Natural killer cell (primary cell): ENCODE results near the gene TBR1. TPM values are rescaled to one million over a fixed set of nuclear protein-coding genes. Genes with fewer than 3 reads are reported as not detected.

Experiments
- ATAC-seq, 3 donors: fragments of 150-1000 bp in 2 of 3; fragments of 200-7000 bp in 1 of 3; cut with Tn5 transposase; 1 replicate in 1 of 3; 2 replicates in 2 of 3; pipeline ENCODE4 v1.10.0; 2021; ENCODE audit warnings: mild to moderate bottlenecking in 2 of 3, moderate library complexity in 2 of 3
- DNase-seq, 2 donors: peaks; one replicate each; pipeline versions ENCODE4 v3.0.0 to v3.0.0-alpha.2; 2013 to 2021; ENCODE audit warnings: mixed read lengths in 1 of 2
- H3K27ac ChIP-seq: one replicate; pipeline ENCODE4 v1.5.1; 2013; ENCODE audit warnings: mild to moderate bottlenecking, low read length
- H3K27me3 ChIP-seq: one replicate; pipeline ENCODE4 v1.6.1; 2013; ENCODE audit warnings: low read length; ENCODE audit not compliant: control insufficient read depth, insufficient read depth
- H3K36me3 ChIP-seq: one replicate; pipeline ENCODE4 v1.6.1; 2013; ENCODE audit warnings: low read length; ENCODE audit not compliant: control insufficient read depth, insufficient read depth
- H3K4me1 ChIP-seq: one replicate; pipeline ENCODE4 v1.6.1; 2013; ENCODE audit warnings: low read length; ENCODE audit not compliant: control insufficient read depth, insufficient read depth
- H3K4me3 ChIP-seq: one replicate; pipeline ENCODE4 v1.5.1; 2013; ENCODE audit warnings: low read length
- H3K9me3 ChIP-seq: one replicate; pipeline ENCODE4 v1.6.1; 2013; ENCODE audit warnings: low read length; ENCODE audit not compliant: control insufficient read depth, insufficient read depth
- H3K27ac Mint-ChIP-seq, 2 donors: one replicate each; pipeline ENCODE4 v1.8.0; 2022; ENCODE audit warnings: mild to moderate bottlenecking in 2 of 2, mixed read lengths in 2 of 2, moderate library complexity in 1 of 2
- H3K27me3 Mint-ChIP-seq, 2 donors: one replicate each; pipeline ENCODE4 v1.8.0; 2022; ENCODE audit warnings: low read depth in 2 of 2, mixed read lengths in 2 of 2
- H3K36me3 Mint-ChIP-seq: one replicate; pipeline ENCODE4 v1.8.0; 2022; ENCODE audit warnings: mixed read lengths
- H3K4me1 Mint-ChIP-seq, 2 donors: one replicate each; pipeline ENCODE4 v1.8.0; 2022; ENCODE audit warnings: mixed read lengths in 2 of 2
- H3K4me3 Mint-ChIP-seq: one replicate; pipeline ENCODE4 v1.8.0; 2022; ENCODE audit warnings: mild to moderate bottlenecking, moderate library complexity, mixed read lengths
- H3K9me3 Mint-ChIP-seq, 2 donors: one replicate each; pipeline ENCODE4 v1.8.0; 2022; ENCODE audit warnings: mixed read lengths in 2 of 2
- WGBS: methylation state at CpG from one replicate; pipeline ENCODE4 v1.1.7; 2013; ENCODE audit warnings: missing lambda C conversion rate; ENCODE audit not compliant: insufficient coverage; 5-methylcytosine and 5-hydroxymethylcytosine counted together
- intact Hi-C: fragments of 100-400 bp; cut with micrococcal nuclease; formaldehyde crosslinking; loops from one replicate; pipeline ENCODE4 v1.14.2; 2022
- total RNA-seq, 4 donors: library from RNA; stranded (reverse); fragments of 120-200 nt in 1 of 4; gene quantifications; one replicate each; pipeline versions ENCODE4 v1.2.3 to v1.2.4, GENCODE V29; 2013 to 2022
- TF ChIP-seq, protein P1 (sequence below): fragments of 200-600 bp; IDR thresholded peaks from one replicate; pipeline ENCODE4 v1.8.0; 2022; ENCODE audit warnings: antibody characterized with exemption

TBR1 gene
- total RNA-seq, 3 donors from 2014 or later (not counting 1 experiment from before 2014, with no cell fraction given): not detected

DNA sequence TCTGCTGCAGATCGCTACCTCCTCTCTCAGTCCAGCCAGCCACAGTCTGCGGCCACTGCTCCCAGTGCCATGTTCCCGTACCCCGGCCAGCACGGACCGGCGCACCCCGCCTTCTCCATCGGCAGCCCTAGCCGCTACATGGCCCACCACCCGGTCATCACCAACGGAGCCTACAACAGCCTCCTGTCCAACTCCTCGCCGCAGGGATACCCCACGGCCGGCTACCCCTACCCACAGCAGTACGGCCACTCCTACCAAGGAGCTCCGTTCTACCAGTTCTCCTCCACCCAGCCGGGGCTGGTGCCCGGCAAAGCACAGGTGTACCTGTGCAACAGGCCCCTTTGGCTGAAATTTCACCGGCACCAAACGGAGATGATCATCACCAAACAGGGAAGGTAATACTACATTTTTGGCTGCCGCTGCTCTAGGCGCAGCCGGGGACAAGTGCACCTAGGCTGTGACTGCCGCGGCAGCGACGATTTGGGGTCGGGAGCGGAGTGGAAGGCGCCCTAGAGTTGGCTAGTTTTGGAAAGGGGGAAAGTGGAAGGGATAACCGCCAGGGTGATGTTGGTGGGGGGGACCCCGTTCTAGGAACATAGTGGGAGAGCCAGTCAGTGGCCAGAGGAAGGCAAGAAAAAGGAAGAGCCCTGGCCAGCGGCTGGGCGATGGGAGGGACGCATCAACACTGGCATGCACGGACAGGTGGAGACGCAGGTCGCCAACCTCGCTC lies 776 bp downstream of the TBR1 start:
- Histone ChIP-seq H3K4me1 (peaks cover 40% of the 10 kb centered on the region), H3K36me3 (no peaks in the 10 kb centered on the region), H3K9me3 (no peaks in the 10 kb centered on the region), H3K27me3 (peaks cover 61% of the 10 kb centered on the region), H3K27ac (no peak overlapping the region), H3K4me3 (no peak overlapping the region)
- ATAC-seq: no peak
- Mint-ChIP-seq H3K4me3 (peak overlapping the region; percentile 49), H3K36me3 (no peaks in the 10 kb centered on the region), H3K9me3 (no peaks in the 10 kb centered on the region), H3K4me1 (peaks cover 37 to 50% of the 10 kb centered on the region in 2 donors), H3K27ac (no peak overlapping the region), H3K27me3 (peaks cover 66 to 80% of the 10 kb centered on the region in 2 donors)
- 10% methylated on average over 41 of the region's 41 CpGs for WGBS
- peak in 1 of 2 donors; percentile 17 for DNase-seq
- TF ChIP-seq, protein P1, sequence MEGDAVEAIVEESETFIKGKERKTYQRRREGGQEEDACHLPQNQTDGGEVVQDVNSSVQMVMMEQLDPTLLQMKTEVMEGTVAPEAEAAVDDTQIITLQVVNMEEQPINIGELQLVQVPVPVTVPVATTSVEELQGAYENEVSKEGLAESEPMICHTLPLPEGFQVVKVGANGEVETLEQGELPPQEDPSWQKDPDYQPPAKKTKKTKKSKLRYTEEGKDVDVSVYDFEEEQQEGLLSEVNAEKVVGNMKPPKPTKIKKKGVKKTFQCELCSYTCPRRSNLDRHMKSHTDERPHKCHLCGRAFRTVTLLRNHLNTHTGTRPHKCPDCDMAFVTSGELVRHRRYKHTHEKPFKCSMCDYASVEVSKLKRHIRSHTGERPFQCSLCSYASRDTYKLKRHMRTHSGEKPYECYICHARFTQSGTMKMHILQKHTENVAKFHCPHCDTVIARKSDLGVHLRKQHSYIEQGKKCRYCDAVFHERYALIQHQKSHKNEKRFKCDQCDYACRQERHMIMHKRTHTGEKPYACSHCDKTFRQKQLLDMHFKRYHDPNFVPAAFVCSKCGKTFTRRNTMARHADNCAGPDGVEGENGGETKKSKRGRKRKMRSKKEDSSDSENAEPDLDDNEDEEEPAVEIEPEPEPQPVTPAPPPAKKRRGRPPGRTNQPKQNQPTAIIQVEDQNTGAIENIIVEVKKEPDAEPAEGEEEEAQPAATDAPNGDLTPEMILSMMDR: no peak
- intact Hi-C loops: no loop called here

DNA sequence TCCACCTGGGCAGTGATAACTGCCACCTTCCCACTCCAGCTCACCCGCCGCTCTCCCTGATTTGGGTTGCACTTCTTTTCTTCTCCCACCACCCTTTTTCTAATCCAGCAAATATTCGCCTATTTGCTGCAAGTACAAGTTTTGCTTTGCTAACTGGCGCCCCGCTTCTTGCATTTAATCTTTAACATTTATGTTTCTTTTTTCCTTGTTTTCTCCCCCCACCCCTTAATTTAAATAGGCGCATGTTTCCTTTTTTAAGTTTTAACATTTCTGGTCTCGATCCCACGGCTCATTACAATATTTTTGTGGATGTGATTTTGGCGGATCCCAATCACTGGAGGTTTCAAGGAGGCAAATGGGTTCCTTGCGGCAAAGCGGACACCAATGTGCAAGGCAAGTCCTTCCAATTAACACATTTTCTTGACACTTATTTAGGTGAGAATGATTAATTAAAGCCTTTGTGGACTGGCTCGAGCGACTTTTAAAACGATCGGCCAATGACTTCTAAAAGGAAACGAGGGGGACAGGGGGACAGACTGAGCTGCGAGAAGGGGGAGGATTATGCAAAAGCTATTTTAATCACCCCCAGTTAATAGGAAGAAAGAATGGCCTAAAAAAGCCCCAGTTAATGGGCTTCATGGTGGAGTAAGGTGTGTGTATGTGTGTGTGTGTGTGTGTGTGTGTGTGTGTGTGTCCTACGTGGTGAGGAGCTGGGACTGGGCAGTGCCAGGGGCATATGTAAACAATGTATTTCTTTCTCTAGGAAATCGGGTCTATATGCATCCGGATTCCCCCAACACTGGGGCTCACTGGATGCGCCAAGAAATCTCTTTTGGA lies 1.6 kb downstream of the TBR1 start:
- no peak for ATAC-seq
- H3K27ac Mint-ChIP-seq: no peak overlapping the region
- H3K27me3 ChIP-seq: peaks cover 69% of the 10 kb centered on the region
- no peaks in the 10 kb centered on the region for H3K9me3 ChIP-seq
- no peak for DNase-seq
- intact Hi-C loops: no loop called here
- H3K4me1 ChIP-seq: peaks cover 40% of the 10 kb centered on the region
- 18% methylated on average over 19 of the region's 21 CpGs for WGBS
- no peak overlapping the region for H3K4me3 ChIP-seq
- H3K9me3 Mint-ChIP-seq: no peaks in the 10 kb centered on the region
- TF ChIP-seq, protein P1: no peak
- H3K27ac ChIP-seq: no peak overlapping the region
- H3K4me1 Mint-ChIP-seq: peaks cover 37 to 50% of the 10 kb centered on the region in 2 donors
- no peaks in the 10 kb centered on the region for H3K36me3 ChIP-seq
- peak overlapping the region; percentile 35 for H3K4me3 Mint-ChIP-seq
- peaks cover 74 to 88% of the 10 kb centered on the region in 2 donors for H3K27me3 Mint-ChIP-seq
- peaks cover 6% of the 10 kb centered on the region for H3K36me3 Mint-ChIP-seq

DNA sequence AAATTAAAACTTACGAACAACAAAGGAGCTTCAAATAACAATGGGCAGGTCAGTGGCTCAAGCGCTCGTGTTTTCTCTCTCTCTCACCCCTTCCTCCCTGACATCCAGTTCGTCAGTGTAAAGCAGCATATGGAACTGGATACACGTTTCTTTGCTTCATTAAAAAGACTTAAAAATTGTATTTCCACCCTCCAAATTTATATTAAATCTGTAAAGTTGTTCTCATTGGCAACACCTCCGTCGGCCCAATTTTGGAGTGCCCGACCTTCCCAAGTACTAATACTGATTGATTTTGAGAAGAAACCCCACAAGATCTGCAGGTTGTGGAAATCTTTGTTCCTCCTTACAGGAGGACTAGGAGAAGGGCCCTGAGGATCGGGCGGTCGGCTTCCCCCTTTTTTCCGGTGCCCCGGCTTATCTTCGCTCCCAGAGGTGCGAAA lies 2.2 kb downstream of the TBR1 start:
- no peak for ATAC-seq
- Histone ChIP-seq H3K27ac (no peak overlapping the region), H3K4me3 (no peak overlapping the region), H3K36me3 (no peaks in the 10 kb centered on the region), H3K9me3 (no peaks in the 10 kb centered on the region), H3K4me1 (peaks cover 44% of the 10 kb centered on the region), H3K27me3 (peaks cover 75% of the 10 kb centered on the region)
- no peaks in the 10 kb centered on the region for H3K9me3 Mint-ChIP-seq
- intact Hi-C loops: no loop called here
- no peak overlapping the region for H3K27ac Mint-ChIP-seq
- no peak for DNase-seq
- peaks cover 37 to 50% of the 10 kb centered on the region in 2 donors for H3K4me1 Mint-ChIP-seq
- 7% methylated on average over 15 of the region's 15 CpGs for WGBS
- H3K4me3 Mint-ChIP-seq: no peak overlapping the region
- peaks cover 7% of the 10 kb centered on the region for H3K36me3 Mint-ChIP-seq
- TF ChIP-seq, protein P1: no peak
- H3K27me3 Mint-ChIP-seq: peaks cover 78 to 92% of the 10 kb centered on the region in 2 donors
